ENCODE data around the gene MDP1. TPM values are rescaled to one million over a fixed set of nuclear protein-coding genes. Genes with fewer than 3 reads are reported as not detected.
"Not testable (repeated sequence)": the region's sequence is repeated elsewhere in the genome, so short reads cannot be mapped to it uniquely, and the experiment has no call there.

Gene MDP1
- polyA plus RNA-seq, 1 donor (not counting 4 experiments of a cell fraction or from before 2014, with no cell fraction given), result 7.3 TPM

GRCh38 chr14:24202538-24202937 is 13.3 kb downstream of the MDP1 start:
- H3K79me2 ChIP-seq (ENCODE audit: control insufficient read depth, insufficient read depth, low read length); H3K9ac ChIP-seq (ENCODE audit: control insufficient read depth, extremely low read depth, insufficient read depth, low read length); dilution Hi-C loops (cut with MboI; ENCODE audit: extremely low pct_ligation_motif_present, low sequenced_read_pairs); DNase-seq (ENCODE audit: low read depth, low spot score); H4K20me1 ChIP-seq (ENCODE audit: control insufficient read depth, extremely low read depth, insufficient read depth, low read length); H3K27ac ChIP-seq (ENCODE audit: control insufficient read depth, insufficient read depth, low read length); H2AFZ ChIP-seq (ENCODE audit: control insufficient read depth, low read length); FAIRE-seq; H3K4me3 ChIP-seq (ENCODE audit: control insufficient read depth in 2 of 3, extremely low read depth in 1 of 3, insufficient read depth in 2 of 3, low read depth in 1 of 3, low read length in 3 of 3); H3K27me3 ChIP-seq (ENCODE audit: control insufficient read depth, extremely low read depth, insufficient read depth, low read length); H3K9me1 ChIP-seq (ENCODE audit: control insufficient read depth, extremely low read depth, insufficient read depth, low read length); H3K4me1 ChIP-seq (ENCODE audit: control insufficient read depth, extremely low read depth, insufficient read depth, low read length); H3K9me3 ChIP-seq (ENCODE audit: control insufficient read depth, low read depth, low read length); H3K4me2 ChIP-seq (ENCODE audit: control insufficient read depth, extremely low read depth, insufficient read depth, low read depth, low read length): not testable (repeated sequence)
- peaks cover 14 to 22% of the 10 kb centered on the region in 2 experiments for H3K36me3 ChIP-seq (ENCODE audit: control insufficient read depth in 2 of 2, extremely low read depth in 1 of 2, insufficient read depth in 2 of 2, low read length in 2 of 2)

DNA sequence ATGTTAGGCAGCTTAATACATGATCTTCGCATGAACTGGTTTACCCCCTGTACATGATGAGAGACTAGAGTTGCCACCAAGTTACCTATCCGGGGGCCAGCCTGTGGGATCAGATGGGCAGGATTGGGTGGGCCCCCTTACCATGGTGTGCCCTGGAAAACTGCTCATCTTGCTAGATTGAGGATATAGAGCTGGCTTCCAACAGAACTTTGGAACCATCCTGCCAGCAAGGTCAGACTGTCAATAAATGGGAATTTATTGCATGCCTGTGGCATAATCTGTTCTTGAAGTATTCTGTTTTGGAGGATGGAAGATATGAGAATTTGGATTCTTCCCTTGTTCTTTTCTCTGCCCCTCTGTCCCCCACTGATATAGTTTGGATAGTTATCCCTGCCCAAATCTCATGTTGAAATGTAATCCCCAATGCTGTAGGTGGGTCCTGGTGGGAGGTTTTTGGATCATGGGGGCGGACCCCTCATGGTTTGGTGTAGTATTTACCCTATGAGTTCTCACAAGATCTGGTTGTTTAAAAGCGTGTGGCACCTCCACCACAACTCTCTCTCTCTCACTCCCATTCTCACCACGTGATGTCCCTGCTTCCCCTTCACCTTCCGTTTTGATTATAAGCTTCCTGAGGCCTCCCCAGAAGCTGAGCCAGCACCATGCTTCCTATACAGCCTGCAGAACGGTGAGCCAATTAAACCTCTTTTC is 16.9 kb downstream of the MDP1 start:
- FAIRE-seq (no peak), DNase-seq (ENCODE audit: low read depth, low spot score) (no peak)
- H3K9me3 ChIP-seq (ENCODE audit: control insufficient read depth, low read depth, low read length), result no peaks in the 10 kb centered on the region
- H3K9me1 ChIP-seq (ENCODE audit: control insufficient read depth, extremely low read depth, insufficient read depth, low read length), result no peaks in the 10 kb centered on the region
- H4K20me1 ChIP-seq (ENCODE audit: control insufficient read depth, extremely low read depth, insufficient read depth, low read length), result no peaks in the 10 kb centered on the region
- H3K27me3 ChIP-seq (ENCODE audit: control insufficient read depth, extremely low read depth, insufficient read depth, low read length), result no peaks in the 10 kb centered on the region
- no peak overlapping the region for H3K4me2 ChIP-seq (ENCODE audit: control insufficient read depth, extremely low read depth, insufficient read depth, low read depth, low read length)
- dilution Hi-C loops (cut with MboI; ENCODE audit: extremely low pct_ligation_motif_present, low sequenced_read_pairs), result no loop called here
- H3K27ac ChIP-seq (ENCODE audit: control insufficient read depth, insufficient read depth, low read length), result no peak overlapping the region
- H3K4me1 ChIP-seq (ENCODE audit: control insufficient read depth, extremely low read depth, insufficient read depth, low read length), result peaks cover 15% of the 10 kb centered on the region
- H3K9ac ChIP-seq (ENCODE audit: control insufficient read depth, extremely low read depth, insufficient read depth, low read length), result no peak overlapping the region
- no peak overlapping the region for H2AFZ ChIP-seq (ENCODE audit: control insufficient read depth, low read length)
- peaks cover 30% of the 10 kb centered on the region for H3K79me2 ChIP-seq (ENCODE audit: control insufficient read depth, insufficient read depth, low read length)
- TF ChIP-seq EZH2 (IDR thresholded peaks at IDR 0.05; ENCODE audit: low read length) (no peak), CTCF (optimal IDR thresholded peaks at IDR 0.05 in 1 of 3, IDR thresholded peaks at IDR 0.05 in 1 of 3, conservative IDR thresholded peaks at IDR 0.05 in 1 of 3; ENCODE audit: extremely low read depth in 1 of 3, insufficient read depth in 2 of 3, low read length in 3 of 3) (no peak)
- peaks cover 1 to 4% of the 10 kb centered on the region in 2 experiments for H3K36me3 ChIP-seq (ENCODE audit: control insufficient read depth in 2 of 2, extremely low read depth in 1 of 2, insufficient read depth in 2 of 2, low read length in 2 of 2)
- no peak overlapping the region for H3K4me3 ChIP-seq (ENCODE audit: control insufficient read depth in 2 of 3, extremely low read depth in 1 of 3, insufficient read depth in 2 of 3, low read depth in 1 of 3, low read length in 3 of 3)

GRCh38 chr14:24197056-24197450 is 18.8 kb downstream of the MDP1 start:
- Histone ChIP-seq H3K4me1 (ENCODE audit: control insufficient read depth, extremely low read depth, insufficient read depth, low read length) (peaks cover 15% of the 10 kb centered on the region), H3K9me1 (ENCODE audit: control insufficient read depth, extremely low read depth, insufficient read depth, low read length) (no peaks in the 10 kb centered on the region), H3K9me3 (ENCODE audit: control insufficient read depth, low read depth, low read length) (no peaks in the 10 kb centered on the region), H3K4me3 (ENCODE audit: control insufficient read depth in 2 of 3, extremely low read depth in 1 of 3, insufficient read depth in 2 of 3, low read depth in 1 of 3, low read length in 3 of 3) (no peak overlapping the region), H3K9ac (ENCODE audit: control insufficient read depth, extremely low read depth, insufficient read depth, low read length) (no peak overlapping the region), H3K36me3 (ENCODE audit: control insufficient read depth in 2 of 2, extremely low read depth in 1 of 2, insufficient read depth in 2 of 2, low read length in 2 of 2) (peaks cover 5 to 10% of the 10 kb centered on the region in 2 experiments), H2AFZ (ENCODE audit: control insufficient read depth, low read length) (no peak overlapping the region), H3K27me3 (ENCODE audit: control insufficient read depth, extremely low read depth, insufficient read depth, low read length) (no peaks in the 10 kb centered on the region), H3K27ac (ENCODE audit: control insufficient read depth, insufficient read depth, low read length) (no peak overlapping the region), H4K20me1 (ENCODE audit: control insufficient read depth, extremely low read depth, insufficient read depth, low read length) (no peaks in the 10 kb centered on the region), H3K4me2 (ENCODE audit: control insufficient read depth, extremely low read depth, insufficient read depth, low read depth, low read length) (peak overlapping the region; percentile 98), H3K79me2 (ENCODE audit: control insufficient read depth, insufficient read depth, low read length) (peaks cover 41% of the 10 kb centered on the region)
- dilution Hi-C loops (cut with MboI; ENCODE audit: extremely low pct_ligation_motif_present, low sequenced_read_pairs), result no loop called here
- DNase-seq (ENCODE audit: low read depth, low spot score) (no peak), FAIRE-seq (no peak)
- no peak for TF ChIP-seq EZH2 (IDR thresholded peaks at IDR 0.05; ENCODE audit: low read length)
- no peak for TF ChIP-seq CTCF (optimal IDR thresholded peaks at IDR 0.05 in 1 of 3, IDR thresholded peaks at IDR 0.05 in 1 of 3, conservative IDR thresholded peaks at IDR 0.05 in 1 of 3; ENCODE audit: extremely low read depth in 1 of 3, insufficient read depth in 2 of 3, low read length in 3 of 3)
